DND-41 (cell line): Measurements from ENCODE around the gene SPDEF.

Experiments
- ATAC-seq: fragments of 200-7000 bp; cut with Tn5 transposase; 3 replicates; pipeline ENCODE4 v1.9.1; 2021; ENCODE audit warnings: low read depth; ENCODE audit not compliant: insufficient read depth
- DNase-seq: peaks from one replicate; pipeline ENCODE4 v3.0.0-alpha.2; 2020
- H2AFZ ChIP-seq: 2 replicates; pipeline ENCODE4 v1.6.0; 2012; ENCODE audit warnings: low read depth, low read length
- H3K27ac ChIP-seq: 2 replicates; pipeline ENCODE4 v1.5.1; 2012; ENCODE audit warnings: low read length, inconsistent platforms
- H3K27me3 ChIP-seq: fragments of 200-600 bp; sonication (generic); 2 replicates; pipeline ENCODE4 v1.6.0; 2012; ENCODE audit warnings: low read length, mild to moderate bottlenecking, inconsistent platforms; ENCODE audit not compliant: insufficient read depth, poor library complexity
- H3K36me3 ChIP-seq: 2 replicates; pipeline ENCODE4 v1.5.1; 2012; ENCODE audit warnings: low read length, inconsistent platforms; ENCODE audit not compliant: insufficient read depth
- H3K4me1 ChIP-seq: 2 replicates; pipeline ENCODE4 v1.5.1; 2012; ENCODE audit warnings: mild to moderate bottlenecking, low read length; ENCODE audit not compliant: insufficient read depth
- H3K4me2 ChIP-seq: 2 replicates; pipeline ENCODE4 v1.6.0; 2012; ENCODE audit warnings: mild to moderate bottlenecking, moderate library complexity, low read length, inconsistent platforms; ENCODE audit not compliant: insufficient read depth
- H3K4me3 ChIP-seq, 2 experiments: fragments of 200-600 bp in 1 of 2; shearing (Covaris generic) in 1 of 2; 2 replicates each; pipeline ENCODE4 v1.5.1; 2012 to 2016; ENCODE audit warnings: inconsistent platforms in 2 of 2, low read length in 2 of 2, mild to moderate bottlenecking in 2 of 2, low read depth in 1 of 2, moderate library complexity in 1 of 2
- H3K79me2 ChIP-seq: 2 replicates; pipeline ENCODE4 v1.6.0; 2012; ENCODE audit warnings: low read length, inconsistent platforms; ENCODE audit not compliant: insufficient read depth
- H3K9ac ChIP-seq: 2 replicates; pipeline ENCODE4 v1.6.0; 2012; ENCODE audit warnings: low read depth, mild to moderate bottlenecking, inconsistent platforms, low read length, moderate library complexity
- H3K9me3 ChIP-seq: 2 replicates; pipeline ENCODE4 v1.5.1; 2012; ENCODE audit warnings: low read length, moderate library complexity, mild to moderate bottlenecking, inconsistent platforms; ENCODE audit not compliant: insufficient read depth, severe bottlenecking
- H4K20me1 ChIP-seq: 2 replicates; pipeline ENCODE4 v1.6.0; 2012; ENCODE audit warnings: low read length; ENCODE audit not compliant: insufficient read depth
- EZH2 ChIP-seq: IDR thresholded peaks from 3 replicates; pipeline ENCODE4 v1.6.1; 2012; ENCODE audit warnings: borderline replicate concordance, low read depth, mild to moderate bottlenecking, moderate library complexity, low read length, inconsistent platforms; ENCODE audit not compliant: severe bottlenecking
- TF ChIP-seq, protein P1 (sequence below): IDR thresholded peaks from 2 replicates; pipeline ENCODE4 v1.5.1; 2012; ENCODE audit warnings: borderline replicate concordance, low read length, moderate library complexity, mild to moderate bottlenecking; ENCODE audit not compliant: poor library complexity, severe bottlenecking; ENCODE audit errors: extremely low read depth

The SPDEF gene

DNA sequence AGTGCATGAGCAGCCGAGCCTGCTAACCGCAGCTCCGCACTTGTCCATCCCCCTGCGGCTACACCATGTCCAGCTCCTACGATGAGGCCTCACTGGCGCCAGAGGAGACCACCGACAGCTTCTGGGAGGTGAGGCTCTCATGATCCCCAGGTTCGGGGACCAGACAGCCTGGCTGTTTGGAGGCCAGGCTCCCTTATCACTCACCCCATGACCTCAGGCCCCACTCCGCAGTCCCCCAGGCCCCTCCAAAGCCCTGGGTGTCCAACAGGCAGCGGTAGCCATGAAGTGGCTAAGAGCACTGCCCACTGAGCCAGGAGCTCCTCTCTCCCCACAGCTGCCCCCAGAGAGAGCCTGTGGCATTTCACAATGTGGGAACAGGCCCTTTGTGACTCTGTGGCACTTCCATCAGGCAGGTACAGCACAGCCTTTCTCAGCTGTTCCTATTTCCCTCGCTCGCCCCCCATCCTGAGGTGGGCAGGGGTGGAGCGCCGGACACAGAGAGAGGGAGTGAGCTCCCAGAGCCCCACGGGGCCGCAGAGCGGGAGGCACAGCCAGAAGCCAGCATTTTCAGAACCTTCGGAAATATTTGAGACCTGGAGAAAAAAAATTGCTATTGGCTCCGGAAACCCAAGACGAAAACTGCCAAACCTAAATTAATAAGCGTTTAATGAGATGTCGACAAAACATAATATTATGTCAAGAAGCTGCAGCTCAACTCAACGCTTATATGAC is 29.7 kb downstream of the SPDEF start:
- Histone ChIP-seq H3K4me3 (peak overlapping the region in 1 of 2 experiments; percentile 43; a peak in 1 of 4 replicates), H3K27ac (no peak overlapping the region), H3K9ac (peak overlapping the region; percentile 44)

DNA sequence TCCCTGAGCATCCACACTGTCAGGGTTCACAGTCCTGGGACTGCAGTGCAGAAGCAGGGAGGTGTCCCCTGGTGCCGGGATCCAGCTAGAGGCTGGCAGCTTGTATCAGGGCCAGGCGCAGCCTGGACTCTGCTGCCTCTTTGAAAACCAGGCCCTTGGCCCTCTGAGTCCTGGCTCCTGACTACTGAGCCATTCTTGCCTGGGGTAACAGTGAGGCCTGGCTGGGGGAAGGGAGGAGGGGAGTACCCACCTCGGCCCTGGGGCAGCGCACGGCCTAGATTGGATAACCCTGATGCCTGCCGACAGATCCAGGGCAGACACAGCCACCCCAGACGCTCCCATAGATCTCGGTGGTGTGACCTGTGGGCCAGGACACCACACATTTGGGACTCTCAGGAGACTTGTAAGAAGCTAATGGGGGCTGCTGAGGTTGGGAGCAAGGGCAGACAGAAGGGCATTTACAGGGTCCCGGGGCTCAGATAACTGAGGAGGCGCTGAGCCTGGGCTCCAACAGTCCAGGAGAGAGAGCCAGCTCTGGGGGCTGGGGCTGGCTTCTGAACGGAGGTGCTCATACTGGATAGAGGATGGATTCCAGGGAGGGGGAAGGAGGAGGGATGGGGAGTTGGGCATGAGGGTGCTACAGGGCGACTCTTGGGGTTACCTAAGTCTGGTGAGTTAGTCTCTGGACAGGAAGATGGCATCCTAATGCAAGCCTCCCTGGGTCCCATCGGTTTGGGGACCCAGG is 30.5 kb downstream of the SPDEF start:
- Histone ChIP-seq H2AFZ (0 out of 2 replicates have a peak overlapping the region, but pooled peaks have one; percentile 77), H3K4me1 (peaks cover 14% of the 10 kb centered on the region), H3K27ac (no peak overlapping the region), H3K79me2 (no peaks in the 10 kb centered on the region), H3K9ac (no peak overlapping the region), H4K20me1 (no peaks in the 10 kb centered on the region), H3K4me3 (no peak overlapping the region), H3K27me3 (no peaks in the 10 kb centered on the region), H3K4me2 (no peak overlapping the region), H3K9me3 (no peaks in the 10 kb centered on the region), H3K36me3 (no peaks in the 10 kb centered on the region)
- TF ChIP-seq, protein P1, sequence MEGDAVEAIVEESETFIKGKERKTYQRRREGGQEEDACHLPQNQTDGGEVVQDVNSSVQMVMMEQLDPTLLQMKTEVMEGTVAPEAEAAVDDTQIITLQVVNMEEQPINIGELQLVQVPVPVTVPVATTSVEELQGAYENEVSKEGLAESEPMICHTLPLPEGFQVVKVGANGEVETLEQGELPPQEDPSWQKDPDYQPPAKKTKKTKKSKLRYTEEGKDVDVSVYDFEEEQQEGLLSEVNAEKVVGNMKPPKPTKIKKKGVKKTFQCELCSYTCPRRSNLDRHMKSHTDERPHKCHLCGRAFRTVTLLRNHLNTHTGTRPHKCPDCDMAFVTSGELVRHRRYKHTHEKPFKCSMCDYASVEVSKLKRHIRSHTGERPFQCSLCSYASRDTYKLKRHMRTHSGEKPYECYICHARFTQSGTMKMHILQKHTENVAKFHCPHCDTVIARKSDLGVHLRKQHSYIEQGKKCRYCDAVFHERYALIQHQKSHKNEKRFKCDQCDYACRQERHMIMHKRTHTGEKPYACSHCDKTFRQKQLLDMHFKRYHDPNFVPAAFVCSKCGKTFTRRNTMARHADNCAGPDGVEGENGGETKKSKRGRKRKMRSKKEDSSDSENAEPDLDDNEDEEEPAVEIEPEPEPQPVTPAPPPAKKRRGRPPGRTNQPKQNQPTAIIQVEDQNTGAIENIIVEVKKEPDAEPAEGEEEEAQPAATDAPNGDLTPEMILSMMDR = no peak
- no peak for TF ChIP-seq EZH2
- DNase-seq (no peak), ATAC-seq (no peak)

More for the DNA sequence above, 29.7 kb downstream of the SPDEF start:
- Histone ChIP-seq H2AFZ (peak overlapping the region; percentile 77), H3K4me1 (peaks cover 14% of the 10 kb centered on the region), H3K9me3 (no peaks in the 10 kb centered on the region), H3K36me3 (no peaks in the 10 kb centered on the region), H3K4me2 (peak overlapping the region; percentile 63), H4K20me1 (no peaks in the 10 kb centered on the region), H3K79me2 (no peaks in the 10 kb centered on the region), H3K27me3 (no peaks in the 10 kb centered on the region)
- ATAC-seq (no peak), DNase-seq (no peak)
- no peak for TF ChIP-seq EZH2
- TF ChIP-seq, protein P1 = no peak

DNA sequence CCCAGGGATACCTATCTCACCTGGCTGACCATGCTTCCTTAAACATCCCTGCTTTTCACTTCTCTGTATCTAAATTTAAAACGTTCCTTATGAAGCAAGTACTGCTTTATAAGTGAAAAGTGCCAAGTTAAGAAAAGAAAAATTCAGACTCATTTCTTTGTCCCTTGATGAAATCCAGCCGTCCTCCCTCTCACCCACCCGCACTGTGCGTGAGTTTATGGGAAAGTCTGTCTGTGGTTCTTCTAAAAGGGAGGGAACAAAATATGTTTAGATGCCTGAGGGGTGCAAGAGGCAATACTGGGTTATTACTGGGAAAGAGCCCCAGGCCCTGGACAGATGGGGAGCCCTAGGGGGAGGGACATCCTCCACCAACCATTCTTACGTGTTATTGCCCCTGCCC is 31.2 kb downstream of the SPDEF start:
- ATAC-seq = no peak
- H3K4me1 ChIP-seq = peaks cover 14% of the 10 kb centered on the region
- no peak overlapping the region for H2AFZ ChIP-seq
- H3K4me3 ChIP-seq = no peak overlapping the region
- TF ChIP-seq, protein P1 = no peak
- TF ChIP-seq EZH2 = no peak
- H3K9me3 ChIP-seq = no peaks in the 10 kb centered on the region
- H3K4me2 ChIP-seq = no peak overlapping the region
- no peaks in the 10 kb centered on the region for H4K20me1 ChIP-seq
- no peak overlapping the region for H3K27ac ChIP-seq
- no peak for DNase-seq
- no peaks in the 10 kb centered on the region for H3K36me3 ChIP-seq
- no peak overlapping the region for H3K9ac ChIP-seq
- H3K27me3 ChIP-seq = no peaks in the 10 kb centered on the region
- no peaks in the 10 kb centered on the region for H3K79me2 ChIP-seq
